GM18505 (cell line): Measurements from ENCODE around the gene RGS14.

Experiments
- ATAC-seq: cut with Tn5 transposase; IDR thresholded peaks from one replicate; pipeline ENCODE4 v1.9.1; 2021; ENCODE audit not compliant: unreplicated experiment
- POLR2A ChIP-seq: IDR thresholded peaks from 4 replicates; pipeline ENCODE4 v1.6.1; 2011; ENCODE audit warnings: borderline replicate concordance; ENCODE audit not compliant: insufficient read depth, insufficient read length; ENCODE audit errors: extremely low read depth

Gene RGS14

GRCh38 chr5:177314376-177315342, 43.1 kb upstream of the RGS14 start:
- TF ChIP-seq POLR2A: no peak
- ATAC-seq: no peak

GRCh38 chr5:177315411-177315810, 42.3 kb upstream of the RGS14 start:
- TF ChIP-seq POLR2A: no peak

GRCh38 chr5:177316005-177316404, 41.7 kb upstream of the RGS14 start:
- TF ChIP-seq POLR2A: no peak
- ATAC-seq: no peak

More at GRCh38 chr5:177315411-177315810, 42.3 kb upstream of the RGS14 start:
- no peak for ATAC-seq

- no peak for ATAC-seq
- no peak for TF ChIP-seq POLR2A
Measured at GRCh38 chr5:177317959-177318377, 39.8 kb upstream of the RGS14 start.

- no peak for TF ChIP-seq POLR2A
- no peak for ATAC-seq
Measured at GRCh38 chr5:177319913-177320588, 37.7 kb upstream of the RGS14 start.

DNA sequence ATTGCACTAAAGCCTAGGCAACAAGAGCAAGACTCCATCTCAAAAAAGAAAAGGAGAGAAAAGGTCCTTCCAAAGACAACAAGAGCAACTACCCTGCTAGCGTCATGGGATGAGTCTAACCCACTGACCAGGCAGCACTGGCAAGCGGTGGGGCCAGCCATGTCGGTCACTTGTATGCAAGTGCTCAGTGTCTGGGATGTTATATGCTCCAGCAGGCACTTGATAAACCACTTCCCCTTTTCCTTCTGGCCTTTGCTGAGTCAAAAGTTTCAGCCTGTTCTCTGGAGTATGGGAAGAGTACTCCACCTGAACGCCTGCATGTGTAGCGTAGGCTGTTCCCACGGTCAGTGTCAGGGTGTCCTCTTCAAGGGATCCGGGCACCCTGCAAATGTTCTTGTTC, 36.8 kb upstream of the RGS14 start:
- TF ChIP-seq POLR2A: no peak
- no peak for ATAC-seq

DNA sequence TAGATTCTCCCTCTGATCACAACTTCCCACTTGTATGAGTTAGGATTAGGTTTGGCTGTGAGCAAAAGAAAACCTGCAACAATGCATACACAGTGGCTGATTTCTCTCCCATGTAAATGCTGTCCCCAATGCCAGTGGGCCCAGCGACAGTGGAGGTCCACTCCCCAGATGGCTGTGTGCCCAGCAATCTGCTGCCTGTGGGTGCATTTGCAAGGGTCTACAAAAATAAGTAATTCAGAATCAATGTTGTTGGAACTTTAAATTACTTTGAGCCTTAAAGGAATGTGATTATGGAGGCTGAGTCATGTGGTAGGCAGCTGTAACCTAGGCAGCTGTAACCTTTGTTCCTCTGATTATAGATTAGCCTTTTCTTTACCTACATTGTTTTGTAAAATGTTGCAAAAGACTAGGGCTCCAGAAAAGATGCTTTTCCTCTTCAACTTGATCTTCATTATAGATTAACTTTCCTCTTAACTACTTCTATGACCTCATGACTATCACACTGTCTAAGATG, 31.8 kb upstream of the RGS14 start:
- ATAC-seq: no peak
- TF ChIP-seq POLR2A: no peak

GRCh38 chr5:177327539-177328522, 29.9 kb upstream of the RGS14 start:
- no peak for ATAC-seq
- TF ChIP-seq POLR2A: no peak

DNA sequence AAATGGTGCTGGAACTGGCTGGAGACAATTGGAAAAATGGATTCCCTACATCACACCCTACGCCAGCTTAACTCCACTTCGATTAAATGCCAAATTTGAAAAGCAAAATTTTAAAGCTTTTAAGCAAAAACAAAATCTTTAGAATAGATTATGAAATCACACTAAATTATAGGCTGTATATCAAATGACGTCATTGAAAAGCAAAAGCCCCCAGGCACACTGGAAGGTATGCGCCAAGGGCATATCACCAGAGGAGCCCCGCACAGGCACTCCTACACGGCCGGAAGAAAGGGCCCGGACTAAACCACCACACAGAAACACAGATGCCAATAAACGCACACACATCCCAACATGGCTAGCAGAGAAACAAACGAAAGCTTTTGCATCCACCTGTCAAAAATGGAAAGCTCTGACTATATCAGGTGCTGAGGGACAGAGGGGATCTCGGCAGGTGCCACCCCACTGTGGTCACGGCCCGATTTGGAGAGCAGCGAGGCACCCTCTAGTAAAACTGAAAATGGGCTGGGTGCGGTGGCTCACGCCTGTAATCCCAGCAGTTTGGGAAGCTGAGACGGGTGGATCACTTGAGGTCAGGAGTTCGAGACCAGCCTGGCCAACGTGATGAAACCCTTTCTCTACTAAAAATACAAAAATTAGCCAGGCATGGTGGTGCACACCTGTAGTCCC, 29.0 kb upstream of the RGS14 start:
- ATAC-seq: no peak
- TF ChIP-seq POLR2A: no peak

DNA sequence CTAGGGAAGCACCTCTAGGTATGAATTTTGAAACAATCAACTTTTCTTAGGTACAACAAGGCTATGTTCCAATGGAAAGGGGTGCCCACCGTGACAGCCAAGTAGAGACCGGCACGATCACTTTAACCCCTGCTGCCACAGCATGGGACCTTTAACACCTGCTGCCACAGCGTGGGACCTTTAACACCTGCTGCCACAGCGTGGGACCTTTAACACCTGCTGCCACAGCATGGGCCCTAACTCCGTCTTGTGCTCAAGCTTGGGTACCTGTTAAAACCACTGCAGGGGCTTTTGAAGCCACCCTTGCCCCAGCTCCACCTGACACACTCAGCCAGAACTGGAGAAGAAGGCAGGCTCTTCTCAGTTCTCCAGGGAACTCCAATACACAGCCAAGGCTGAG, 27.8 kb upstream of the RGS14 start:
- TF ChIP-seq POLR2A: no peak
- no peak for ATAC-seq

DNA sequence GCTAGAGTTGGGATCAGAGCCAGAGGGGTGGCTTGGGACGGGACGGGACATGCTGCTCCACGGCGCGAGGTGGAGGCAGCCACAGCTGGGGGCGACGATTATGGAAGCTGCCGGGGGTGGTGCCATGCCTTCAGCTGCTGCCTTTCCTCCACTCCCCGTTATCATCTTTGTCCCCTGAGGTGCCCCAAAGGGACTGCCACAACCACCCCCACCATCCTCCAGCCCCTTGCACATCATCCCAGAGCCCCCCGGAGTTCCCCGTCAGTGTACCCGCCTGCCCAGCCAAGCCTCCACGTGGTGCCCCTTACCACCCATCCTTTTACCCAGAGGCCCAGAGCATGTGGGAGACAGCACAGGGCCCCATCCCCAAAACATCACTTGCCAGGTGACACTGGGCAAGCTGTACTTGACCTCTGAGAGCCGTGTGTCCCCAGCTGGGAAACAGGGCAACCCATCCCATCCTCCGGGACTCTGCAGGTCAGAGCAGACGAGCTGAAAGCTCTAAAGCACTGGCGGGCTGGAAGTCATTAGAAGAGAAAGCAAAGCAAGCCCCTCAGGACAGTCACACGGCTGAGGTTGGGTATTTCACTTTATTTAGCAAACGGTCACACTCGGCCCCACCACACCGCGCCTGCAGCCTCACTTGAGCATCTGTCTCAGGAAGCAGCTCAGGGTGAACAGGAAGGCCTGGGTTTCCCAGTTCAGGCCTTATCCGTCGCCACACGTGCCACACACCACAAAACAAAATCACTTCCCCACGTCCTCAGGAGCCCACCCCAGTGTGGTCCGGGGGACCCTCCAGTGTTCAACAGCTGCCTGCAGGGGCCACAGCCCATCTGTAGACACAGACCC, 26.5 kb upstream of the RGS14 start:
- no peak for ATAC-seq
- no peak for TF ChIP-seq POLR2A
